ENCODE measurements around the gene TNFRSF19. TPM values are rescaled to one million over a fixed set of nuclear protein-coding genes. Genes with fewer than 3 reads are reported as not detected.
"Not testable (repeated sequence)": the region's sequence is repeated elsewhere in the genome, so short reads cannot be mapped to it uniquely, and the experiment has no call there.

Gene TNFRSF19
- total RNA-seq, 2 donors from 2014 or later = 0.28 TPM; not detected in 1

- ATAC-seq (replicated peaks) = no peak
- H3K36me3 Mint-ChIP-seq (ENCODE audit: low read depth) = no peaks in the 10 kb centered on the region
- H3K27ac Mint-ChIP-seq = no peak overlapping the region
- peaks cover 7% of the 10 kb centered on the region for H3K27me3 Mint-ChIP-seq
- H3K4me3 Mint-ChIP-seq = no peak overlapping the region
- H3K4me1 Mint-ChIP-seq = no peaks in the 10 kb centered on the region
- H3K9me3 Mint-ChIP-seq = no peaks in the 10 kb centered on the region
Observed at GRCh38 chr13:23656637-23657371, 86.6 kb downstream of the TNFRSF19 start.

DNA sequence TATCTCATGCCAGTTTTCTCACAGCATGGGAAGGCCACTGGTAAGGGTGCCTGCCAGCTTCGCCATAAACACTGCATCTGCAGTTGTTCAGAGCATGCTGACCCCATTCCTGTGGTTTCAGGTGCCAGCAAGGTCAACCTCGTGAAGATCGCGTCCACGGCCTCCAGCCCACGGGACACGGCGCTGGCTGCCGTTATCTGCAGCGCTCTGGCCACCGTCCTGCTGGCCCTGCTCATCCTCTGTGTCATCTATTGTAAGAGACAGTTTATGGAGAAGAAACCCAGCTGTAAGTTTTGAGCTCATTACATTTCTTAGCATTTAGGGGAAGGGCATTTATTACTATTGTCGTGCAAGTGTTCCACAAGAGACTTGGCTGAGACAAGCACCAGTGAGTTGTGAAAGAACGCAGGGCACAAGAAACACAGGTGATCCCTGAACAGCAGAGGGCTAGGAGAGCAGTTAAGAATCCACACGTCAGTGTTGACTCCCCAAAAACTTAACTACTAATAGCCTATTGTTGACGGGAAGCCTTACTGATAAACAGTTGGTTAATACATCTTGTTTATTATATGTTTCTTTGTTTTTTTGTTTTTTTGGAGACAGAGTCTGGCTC lies 88.8 kb downstream of the TNFRSF19 start:
- H3K4me3 Mint-ChIP-seq = no peak overlapping the region
- H3K27me3 Mint-ChIP-seq = peaks cover 5% of the 10 kb centered on the region
- no peak overlapping the region for H3K27ac Mint-ChIP-seq
- H3K4me1 Mint-ChIP-seq = no peaks in the 10 kb centered on the region
- no peaks in the 10 kb centered on the region for H3K36me3 Mint-ChIP-seq (ENCODE audit: low read depth)
- no peak for ATAC-seq (replicated peaks)
- H3K9me3 Mint-ChIP-seq = no peaks in the 10 kb centered on the region

GRCh38 chr13:23660249-23660648 lies 90.0 kb downstream of the TNFRSF19 start:
- Mint-ChIP-seq H3K27me3 (peaks cover 5% of the 10 kb centered on the region), H3K4me1 (no peaks in the 10 kb centered on the region), H3K27ac (no peak overlapping the region), H3K36me3 (ENCODE audit: low read depth) (no peaks in the 10 kb centered on the region), H3K9me3 (no peaks in the 10 kb centered on the region), H3K4me3 (no peak overlapping the region)
- ATAC-seq (replicated peaks) = no peak

DNA sequence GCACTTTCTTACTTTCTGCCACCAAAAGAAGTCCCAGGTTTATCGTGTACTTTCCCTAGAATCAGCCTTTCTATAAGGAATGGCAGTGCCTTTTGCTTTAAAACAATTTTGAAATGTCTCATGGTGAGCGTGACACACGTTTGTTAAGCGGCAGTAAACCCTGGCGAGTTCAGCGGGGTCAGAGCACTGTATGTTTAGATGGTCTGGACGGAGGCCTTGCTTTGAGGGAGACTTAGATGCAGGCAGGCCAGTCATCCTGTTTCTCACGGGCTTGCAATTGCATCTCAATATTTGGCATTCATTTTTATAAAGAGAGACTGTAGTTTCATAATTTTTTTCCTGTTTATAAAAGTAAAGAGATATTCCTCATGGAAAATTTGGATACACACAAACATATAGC lies 96.4 kb downstream of the TNFRSF19 start:
- H3K4me1 Mint-ChIP-seq = no peaks in the 10 kb centered on the region
- no peaks in the 10 kb centered on the region for H3K36me3 Mint-ChIP-seq (ENCODE audit: low read depth)
- no peak overlapping the region for H3K27ac Mint-ChIP-seq
- no peaks in the 10 kb centered on the region for H3K9me3 Mint-ChIP-seq
- ATAC-seq (replicated peaks) = no peak
- H3K27me3 Mint-ChIP-seq = peaks cover 11% of the 10 kb centered on the region
- no peak overlapping the region for H3K4me3 Mint-ChIP-seq

DNA sequence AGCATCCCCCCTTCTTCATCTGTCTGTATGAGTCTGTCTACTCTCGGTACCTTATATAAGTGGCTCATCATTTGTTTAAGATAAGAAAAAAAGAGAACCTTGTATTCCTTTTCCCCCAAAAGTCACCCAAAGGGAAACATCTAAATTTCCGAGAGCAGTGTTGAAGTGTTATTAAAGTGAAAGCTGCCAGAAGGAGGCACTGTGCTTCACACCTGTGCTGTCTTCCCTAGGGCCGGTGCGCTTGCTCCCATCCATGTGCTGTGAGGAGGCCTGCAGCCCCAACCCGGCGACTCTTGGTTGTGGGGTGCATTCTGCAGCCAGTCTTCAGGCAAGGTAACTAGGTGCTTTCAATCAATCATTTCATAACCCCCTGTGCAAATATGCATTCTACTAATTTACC lies 97.5 kb downstream of the TNFRSF19 start:
- Mint-ChIP-seq H3K36me3 (ENCODE audit: low read depth) (no peaks in the 10 kb centered on the region), H3K27ac (no peak overlapping the region), H3K4me3 (no peak overlapping the region), H3K9me3 (no peaks in the 10 kb centered on the region), H3K4me1 (no peaks in the 10 kb centered on the region), H3K27me3 (peaks cover 11% of the 10 kb centered on the region)
- no peak for ATAC-seq (replicated peaks)

DNA sequence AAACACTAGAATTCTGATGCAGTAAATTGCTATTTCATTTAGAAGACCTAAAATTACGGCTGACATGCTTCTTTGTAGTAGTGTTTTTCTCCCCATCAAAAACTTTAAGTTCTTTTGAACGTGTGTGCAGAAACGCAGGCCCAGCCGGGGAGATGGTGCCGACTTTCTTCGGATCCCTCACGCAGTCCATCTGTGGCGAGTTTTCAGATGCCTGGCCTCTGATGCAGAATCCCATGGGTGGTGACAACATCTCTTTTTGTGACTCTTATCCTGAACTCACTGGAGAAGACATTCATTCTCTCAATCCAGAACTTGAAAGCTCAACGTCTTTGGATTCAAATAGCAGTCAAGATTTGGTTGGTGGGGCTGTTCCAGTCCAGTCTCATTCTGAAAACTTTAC lies 98.3 kb downstream of the TNFRSF19 start:
- peaks cover 9% of the 10 kb centered on the region for H3K27me3 Mint-ChIP-seq
- no peak overlapping the region for H3K27ac Mint-ChIP-seq
- ATAC-seq (replicated peaks) = no peak
- no peaks in the 10 kb centered on the region for H3K4me1 Mint-ChIP-seq
- H3K9me3 Mint-ChIP-seq = no peaks in the 10 kb centered on the region
- H3K4me3 Mint-ChIP-seq = no peak overlapping the region
- H3K36me3 Mint-ChIP-seq (ENCODE audit: low read depth) = no peaks in the 10 kb centered on the region

DNA sequence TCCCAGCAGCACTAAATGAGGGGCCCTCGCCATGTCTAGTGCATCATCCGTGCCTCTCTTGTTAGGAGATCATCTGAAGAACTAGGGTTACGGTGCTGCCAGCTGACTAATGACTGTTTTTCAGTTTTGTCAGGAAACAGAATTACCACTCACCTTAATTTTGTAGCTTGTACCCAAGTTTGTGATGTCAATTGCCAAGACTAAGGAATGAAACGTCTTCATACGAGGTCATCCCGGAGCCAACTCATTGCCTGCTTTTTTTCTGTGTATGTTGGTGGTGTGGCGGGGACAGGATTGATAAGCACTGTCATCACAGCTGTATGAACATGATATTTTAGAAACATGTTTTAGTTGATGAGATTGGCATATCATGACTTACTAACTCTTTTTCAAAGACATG lies 100.6 kb downstream of the TNFRSF19 start:
- Mint-ChIP-seq H3K9me3 (no peaks in the 10 kb centered on the region), H3K27me3 (peaks cover 6% of the 10 kb centered on the region), H3K4me1 (no peaks in the 10 kb centered on the region), H3K36me3 (ENCODE audit: low read depth) (no peaks in the 10 kb centered on the region), H3K4me3 (no peak overlapping the region), H3K27ac (no peak overlapping the region)
- ATAC-seq (replicated peaks) = no peak

DNA sequence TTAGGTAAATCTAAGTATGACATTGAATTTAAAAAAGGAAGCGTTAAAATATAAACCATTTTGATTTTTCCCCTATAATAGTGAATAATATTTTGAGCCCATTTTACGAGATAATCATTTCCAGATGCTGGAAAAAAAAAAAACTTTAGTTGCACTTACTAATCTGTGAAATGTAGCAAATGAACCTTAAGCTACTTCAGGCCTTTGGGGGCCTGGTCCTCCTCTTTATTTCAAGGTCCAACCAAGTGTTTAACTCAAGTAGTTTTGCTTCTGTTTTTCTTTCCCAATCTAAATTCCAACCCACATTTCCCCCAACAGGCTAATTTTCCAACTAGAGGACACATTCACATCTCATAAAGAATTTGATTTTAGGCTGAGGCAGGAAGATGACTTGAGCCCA lies 101.2 kb downstream of the TNFRSF19 start:
- Mint-ChIP-seq H3K4me3 (no peak overlapping the region), H3K27me3 (peaks cover 6% of the 10 kb centered on the region), H3K4me1 (no peaks in the 10 kb centered on the region), H3K36me3 (ENCODE audit: low read depth) (no peaks in the 10 kb centered on the region), H3K27ac (no peak overlapping the region), H3K9me3 (no peaks in the 10 kb centered on the region)
- no peak for ATAC-seq (replicated peaks)

GRCh38 chr13:23671897-23672296 lies 101.7 kb downstream of the TNFRSF19 start:
- no peak overlapping the region for H3K4me3 Mint-ChIP-seq
- peaks cover 7% of the 10 kb centered on the region for H3K27me3 Mint-ChIP-seq
- ATAC-seq (replicated peaks) = no peak
- H3K4me1 Mint-ChIP-seq = no peaks in the 10 kb centered on the region
- no peaks in the 10 kb centered on the region for H3K36me3 Mint-ChIP-seq (ENCODE audit: low read depth)
- no peaks in the 10 kb centered on the region for H3K9me3 Mint-ChIP-seq
- H3K27ac Mint-ChIP-seq = no peak overlapping the region

DNA sequence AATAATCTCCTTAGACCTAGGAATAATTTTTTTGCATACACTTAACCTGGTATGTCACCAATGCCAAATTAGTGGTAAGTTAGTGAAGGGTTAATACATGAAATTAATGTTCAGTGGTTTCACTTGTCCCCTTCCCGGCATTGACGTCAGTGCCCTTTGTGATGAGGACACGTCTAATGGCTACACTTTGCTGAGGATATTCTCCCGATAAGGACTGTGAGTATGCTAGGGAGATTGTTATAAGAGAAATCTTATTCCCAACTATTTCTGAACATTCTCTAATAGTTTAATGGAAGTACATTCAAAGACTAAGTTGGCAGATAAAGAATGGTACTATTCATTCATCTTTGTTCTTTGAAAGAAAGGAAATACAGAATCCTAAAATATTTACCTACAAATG lies 102.4 kb downstream of the TNFRSF19 start:
- Mint-ChIP-seq H3K27ac (no peak overlapping the region), H3K9me3 (no peaks in the 10 kb centered on the region), H3K4me1 (no peaks in the 10 kb centered on the region), H3K4me3 (no peak overlapping the region), H3K27me3 (peaks cover 10% of the 10 kb centered on the region), H3K36me3 (ENCODE audit: low read depth) (no peaks in the 10 kb centered on the region)
- ATAC-seq (replicated peaks) = no peak

- Mint-ChIP-seq H3K27me3 (peaks cover 6% of the 10 kb centered on the region), H3K4me1 (no peaks in the 10 kb centered on the region), H3K36me3 (ENCODE audit: low read depth) (no peaks in the 10 kb centered on the region), H3K9me3 (no peaks in the 10 kb centered on the region), H3K4me3 (no peak overlapping the region), H3K27ac (no peak overlapping the region)
- ATAC-seq (replicated peaks) = peak; percentile 27
Observed at GRCh38 chr13:23673354-23673753, 103.1 kb downstream of the TNFRSF19 start.

- H3K36me3 Mint-ChIP-seq (ENCODE audit: low read depth) = no peaks in the 10 kb centered on the region
- H3K27ac Mint-ChIP-seq = no peak overlapping the region
- H3K4me3 Mint-ChIP-seq = no peak overlapping the region
- no peaks in the 10 kb centered on the region for H3K9me3 Mint-ChIP-seq
- no peak for ATAC-seq (replicated peaks)
- peaks cover 6% of the 10 kb centered on the region for H3K27me3 Mint-ChIP-seq
- no peaks in the 10 kb centered on the region for H3K4me1 Mint-ChIP-seq
Observed at GRCh38 chr13:23673867-23674605, 103.8 kb downstream of the TNFRSF19 start.

- no peak overlapping the region for H3K4me3 Mint-ChIP-seq
- peak overlapping the region; percentile 1 for H3K27ac Mint-ChIP-seq
- no peaks in the 10 kb centered on the region for H3K9me3 Mint-ChIP-seq
- no peaks in the 10 kb centered on the region for H3K36me3 Mint-ChIP-seq (ENCODE audit: low read depth)
- peaks cover 6% of the 10 kb centered on the region for H3K27me3 Mint-ChIP-seq
- peaks cover 6% of the 10 kb centered on the region for H3K4me1 Mint-ChIP-seq
- peak; percentile 85 for ATAC-seq (replicated peaks)
Observed at GRCh38 chr13:23674795-23675640, 104.8 kb downstream of the TNFRSF19 start.

GRCh38 chr13:23677679-23678288 lies 107.6 kb downstream of the TNFRSF19 start:
- ATAC-seq (replicated peaks); H3K36me3 Mint-ChIP-seq (ENCODE audit: low read depth); H3K4me1 Mint-ChIP-seq; H3K4me3 Mint-ChIP-seq; H3K27me3 Mint-ChIP-seq; H3K9me3 Mint-ChIP-seq; H3K27ac Mint-ChIP-seq: not testable (repeated sequence)
